GM23338 (cell line): ENCODE data around the gene MAPKAPK3. TPM values are rescaled to one million over a fixed set of nuclear protein-coding genes. Genes with fewer than 3 reads are reported as not detected.

Source experiments
- ATAC-seq: fragments of 200-7000 bp; cut with Tn5 transposase; 3 replicates; pipeline ENCODE4 v1.9.1; 2020
- DNase-seq: peaks from one replicate; pipeline ENCODE4 v3.0.0-alpha.2; 2015; ENCODE audit warnings: low spot score
- H2AFZ ChIP-seq: fragments of 200-600 bp; sonication (generic); 2 replicates; pipeline ENCODE4 v1.8.0; 2016; ENCODE audit warnings: antibody characterized with exemption, mild to moderate bottlenecking, moderate library complexity
- H3F3A ChIP-seq: fragments of 200-600 bp; sonication (generic); replicated peaks from 2 replicates; pipeline ENCODE4 v1.8.0; 2017; ENCODE audit warnings: antibody characterized with exemption, mixed run types, low read depth
- H3K27ac ChIP-seq: fragments of 200-600 bp; sonication (generic); 2 replicates; pipeline ENCODE4 v1.6.1; 2016; ENCODE audit warnings: low read depth
- H3K27me3 ChIP-seq: fragments of 200-600 bp; sonication (generic); 2 replicates; pipeline ENCODE4 v1.8.0; 2016; ENCODE audit warnings: mild to moderate bottlenecking, mixed run types, moderate library complexity; ENCODE audit not compliant: insufficient read depth
- H3K36me3 ChIP-seq: fragments of 200-600 bp; sonication (generic); 2 replicates; pipeline ENCODE4 v1.8.0; 2016; ENCODE audit warnings: mild to moderate bottlenecking; ENCODE audit not compliant: insufficient read depth
- H3K4me1 ChIP-seq: fragments of 200-600 bp; sonication (generic); 2 replicates; pipeline ENCODE4 v1.8.0; 2016; ENCODE audit warnings: mild to moderate bottlenecking, moderate library complexity; ENCODE audit not compliant: insufficient read depth
- H3K4me2 ChIP-seq: fragments of 200-600 bp; sonication (generic); 2 replicates; pipeline ENCODE4 v1.7.1; 2017; ENCODE audit warnings: mixed run types
- H3K4me3 ChIP-seq: fragments of 200-600 bp; sonication (generic); 2 replicates; pipeline ENCODE4 v1.6.1; 2016; ENCODE audit warnings: mixed run types
- H3K79me2 ChIP-seq: fragments of 200-600 bp; sonication (generic); replicated peaks from 2 replicates; pipeline ENCODE4 v1.8.0; 2017; ENCODE audit warnings: mild to moderate bottlenecking; ENCODE audit not compliant: insufficient read depth
- H3K9me2 ChIP-seq: fragments of 200-600 bp; sonication (generic); 2 replicates; pipeline ENCODE4 v1.8.0; 2017; ENCODE audit not compliant: insufficient read depth
- H4K20me1 ChIP-seq: fragments of 200-600 bp; sonication (generic); replicated peaks from 2 replicates; pipeline ENCODE4 v1.8.0; 2017; ENCODE audit warnings: mild to moderate bottlenecking; ENCODE audit not compliant: insufficient read depth
- H3K27ac Mint-ChIP-seq: 2 replicates; pipeline ENCODE4 v1.8.0; 2020; ENCODE audit warnings: inconsistent platforms, mild to moderate bottlenecking, moderate library complexity, mixed read lengths
- H3K27me3 Mint-ChIP-seq: 3 replicates; pipeline ENCODE4 v1.8.0; 2022; ENCODE audit warnings: low read depth, mild to moderate bottlenecking, moderate library complexity, mixed read lengths, inconsistent platforms; ENCODE audit not compliant: insufficient read depth, poor library complexity
- H3K36me3 Mint-ChIP-seq: 3 replicates; pipeline ENCODE4 v1.8.0; 2021; ENCODE audit warnings: low read depth, mild to moderate bottlenecking, inconsistent platforms, moderate library complexity, mixed read lengths
- H3K4me1 Mint-ChIP-seq: 3 replicates; pipeline ENCODE4 v1.8.0; 2020; ENCODE audit warnings: mild to moderate bottlenecking, inconsistent platforms, mixed read lengths
- H3K4me3 Mint-ChIP-seq: 3 replicates; pipeline ENCODE4 v1.8.0; 2021; ENCODE audit warnings: moderate library complexity, mild to moderate bottlenecking, inconsistent platforms, mixed read lengths
- H3K9me3 Mint-ChIP-seq: 3 replicates; pipeline ENCODE4 v1.8.0; 2020; ENCODE audit warnings: moderate library complexity, mild to moderate bottlenecking, inconsistent platforms, mixed read lengths
- CREB1 ChIP-seq: fragments of 250-450 bp; sonication (Bioruptor Pico); IDR thresholded peaks from 2 replicates; pipeline ENCODE4 v1.5.0; 2020; ENCODE audit warnings: low read depth, mild to moderate bottlenecking, moderate library complexity
- CTCF ChIP-seq, 2 experiments: fragments of 200-600 bp in 1 of 2; sonication (generic) in 1 of 2; conservative IDR thresholded peaks; 2 replicates each; pipeline versions ENCODE4 v1.5.1 to v1.6.1; 2016 to 2017; ENCODE audit warnings: antibody characterized with exemption in 2 of 2, low read depth in 2 of 2, mild to moderate bottlenecking in 2 of 2, moderate library complexity in 1 of 2
- ETS1 ChIP-seq: IDR thresholded peaks from 2 replicates; pipeline ENCODE4 v1.6.1; 2016; ENCODE audit warnings: antibody characterized with exemption
- EZH2 ChIP-seq: fragments of 200-600 bp; sonication (generic); IDR thresholded peaks from one replicate; pipeline ENCODE4 v1.8.0; 2017; ENCODE audit warnings: antibody characterized with exemption, mild to moderate bottlenecking, low read depth; ENCODE audit not compliant: unreplicated experiment
- EZH2phosphoT487 ChIP-seq: fragments of 200-600 bp; sonication (generic); IDR thresholded peaks from one replicate; pipeline ENCODE4 v1.8.1; 2018; ENCODE audit warnings: antibody characterized with exemption; ENCODE audit not compliant: unreplicated experiment
- JUNB ChIP-seq: IDR thresholded peaks from one replicate; pipeline ENCODE4 v1.6.1; 2016; ENCODE audit warnings: antibody characterized with exemption; ENCODE audit not compliant: unreplicated experiment
- NANOG ChIP-seq: IDR thresholded peaks from 2 replicates; pipeline ENCODE4 v1.6.1; 2016; ENCODE audit warnings: antibody characterized with exemption, borderline replicate concordance
- POLR2AphosphoS5 ChIP-seq: IDR thresholded peaks from 2 replicates; pipeline ENCODE4 v1.6.1; 2016; ENCODE audit warnings: antibody characterized with exemption, low read depth
- REST ChIP-seq: IDR thresholded peaks from one replicate; pipeline ENCODE4 v1.6.1; 2018; ENCODE audit warnings: antibody characterized with exemption; ENCODE audit not compliant: unreplicated experiment
- STAT1 ChIP-seq: IDR thresholded peaks from one replicate; pipeline ENCODE4 v1.6.1; 2016; ENCODE audit warnings: antibody characterized with exemption; ENCODE audit not compliant: unreplicated experiment
- ZNF114 ChIP-seq: fragments of 250-450 bp; sonication (Bioruptor Pico); IDR thresholded peaks from 2 replicates; pipeline ENCODE4 v1.5.0; 2020; ENCODE audit warnings: mild to moderate bottlenecking, moderate library complexity
- ZNF331 ChIP-seq: fragments of 250-450 bp; sonication (Bioruptor Pico); IDR thresholded peaks from 2 replicates; pipeline ENCODE4 v1.5.0; 2020; ENCODE audit warnings: low read depth, mild to moderate bottlenecking, moderate library complexity
- ZNF462 ChIP-seq: fragments of 250-450 bp; sonication (Bioruptor Pico); IDR thresholded peaks from 2 replicates; pipeline ENCODE4 v1.5.0; 2020; ENCODE audit warnings: mild to moderate bottlenecking, moderate library complexity
- polyA plus RNA-seq: library from polyadenylated mRNA; unstranded; fragments of >200 nt; fragmentation: Nextera tagmentation; extraction: Ambion mirVana; gene quantifications from 2 replicates; pipeline ENCODE4 v1.2.1, GENCODE V29; 2016
- total RNA-seq: library from RNA; depleted of rRNA; stranded (reverse); fragments of >200 nt; shearing (Covaris generic); gene quantifications from 2 replicates; pipeline ENCODE4 v1.2.3, GENCODE V29; 2014

The MAPKAPK3 gene
- total and polyA plus RNA-seq, 2 experiments from 2014 or later = 16.5 to 51.1 TPM

- no peaks in the 10 kb centered on the region for H3K9me3 Mint-ChIP-seq
- peak overlapping the region; percentile 77 for H3K4me3 Mint-ChIP-seq
- no peaks in the 10 kb centered on the region for H3K36me3 Mint-ChIP-seq
- no peak for TF ChIP-seq CTCF (conservative IDR thresholded peaks at IDR 0.05; ENCODE audit: low read depth in 2 of 2)
- no peak for TF ChIP-seq NANOG
- TF ChIP-seq ETS1 = no peak
- TF ChIP-seq ZNF462 = no peak
- TF ChIP-seq POLR2AphosphoS5 = no peak
- TF ChIP-seq EZH2phosphoT487 = no peak
- no peak for TF ChIP-seq EZH2
- no peak for TF ChIP-seq ZNF114 (CRISPR knock-in tag)
- no peak for TF ChIP-seq JUNB
- no peak for TF ChIP-seq STAT1
- TF ChIP-seq ZNF331 (CRISPR knock-in tag) = no peak
- no peak for TF ChIP-seq CREB1 (CRISPR knock-in tag)
- TF ChIP-seq REST = no peak
- no peaks in the 10 kb centered on the region for H3K36me3 ChIP-seq
- ATAC-seq = no peak; the same call in 2 of the 3 replicates
- no peak overlapping the region for H3K27ac Mint-ChIP-seq
- peaks cover 15% of the 10 kb centered on the region for H3K4me1 Mint-ChIP-seq
- peaks cover 7% of the 10 kb centered on the region; the same call in 1 of the 2 replicates for H3F3A ChIP-seq
- H3K27me3 Mint-ChIP-seq = peaks cover 45% of the 10 kb centered on the region
- H4K20me1 ChIP-seq = peaks cover 6% of the 10 kb centered on the region
- H3K27ac ChIP-seq = no peak overlapping the region
- peaks cover 8% of the 10 kb centered on the region; the same call in 1 of the 2 replicates for H3K4me1 ChIP-seq
- no peaks in the 10 kb centered on the region for H3K9me2 ChIP-seq
- peak overlapping the region; percentile 92 for H3K4me2 ChIP-seq
- peaks cover 30% of the 10 kb centered on the region for H3K27me3 ChIP-seq
- H3K79me2 ChIP-seq = no peaks in the 10 kb centered on the region
- H2AFZ ChIP-seq = peak overlapping the region; percentile 93
- peak overlapping the region; percentile 77 for H3K4me3 ChIP-seq
- DNase-seq = no peak
Measured at GRCh38 chr3:50610992-50611463, 5.9 kb upstream of the MAPKAPK3 start.
